Common myeloid progenitor, CD34-positive (primary cell): ENCODE measurements around the gene SYT1.

Experiments
- CTCF ChIA-PET: fragments of 350-600 bp; sonication (Branson Sonifier 250); formaldehyde crosslinking; loops from one replicate; lab custom pipeline; 2021; ENCODE audit warnings: antibody characterized with exemption; lab: Charles Lee
- POLR2A ChIA-PET: fragments of 350-600 bp; sonication (Branson Sonifier 250); formaldehyde crosslinking; loops from one replicate; lab custom pipeline; 2021; ENCODE audit warnings: antibody characterized with exemption; lab: Charles Lee
- DNase-seq, 3 donors: peaks; one replicate each; pipeline versions ENCODE4 v3.0.0 to v3.0.0-alpha.2; 2013
- H3K27ac ChIP-seq, 2 experiments: 1 replicate in 1 of 2; 2 replicates in 1 of 2; pipeline ENCODE4 v1.7.0; 2013; ENCODE audit warnings: inconsistent platforms in 2 of 2, low read length in 2 of 2, mild to moderate bottlenecking in 2 of 2, low read depth in 1 of 2, moderate library complexity in 1 of 2; ENCODE audit not compliant: severe bottlenecking in 2 of 2, insufficient read depth in 1 of 2, poor library complexity in 1 of 2
- H3K27me3 ChIP-seq, 5 experiments: replicated peaks in 2 of 5; 1 replicate in 3 of 5; 2 replicates in 2 of 5; pipeline versions ENCODE4 v1.6.1 to v1.7.0; 2013; ENCODE audit warnings: low read length in 4 of 5, mild to moderate bottlenecking in 2 of 5, moderate library complexity in 2 of 5, inconsistent platforms in 1 of 5; ENCODE audit not compliant: insufficient read depth in 5 of 5, control insufficient read depth in 4 of 5
- H3K36me3 ChIP-seq, 4 experiments: 1 replicate in 2 of 4; 2 replicates in 2 of 4; pipeline versions ENCODE4 v1.6.1 to v1.7.0; 2013; ENCODE audit warnings: low read length in 3 of 4, control low read depth in 1 of 4, mild to moderate bottlenecking in 1 of 4; ENCODE audit not compliant: control insufficient read depth in 4 of 4, insufficient read depth in 4 of 4
- H3K4me1 ChIP-seq, 4 experiments: 1 replicate in 3 of 4; 2 replicates in 1 of 4; pipeline versions ENCODE4 v1.6.1 to v1.7.1; 2013; ENCODE audit warnings: low read length in 3 of 4, mild to moderate bottlenecking in 3 of 4, control low read depth in 1 of 4, inconsistent platforms in 1 of 4, moderate library complexity in 1 of 4; ENCODE audit not compliant: control insufficient read depth in 4 of 4, insufficient read depth in 4 of 4; ENCODE audit errors: control extremely low read depth in 1 of 4
- H3K4me3 ChIP-seq, 7 experiments: 1 replicate in 4 of 7; 2 replicates in 3 of 7; pipeline versions ENCODE4 v1.5.1 to v1.7.0; 2013; ENCODE audit warnings: mild to moderate bottlenecking in 7 of 7, low read length in 6 of 7, moderate library complexity in 6 of 7, inconsistent platforms in 2 of 7, low read depth in 2 of 7, control low read depth in 1 of 7; ENCODE audit not compliant: insufficient read depth in 4 of 7, control insufficient read depth in 1 of 7; ENCODE audit errors: extremely low read depth in 1 of 7
- H3K9me3 ChIP-seq, 5 experiments: 1 replicate in 4 of 5; 2 replicates in 1 of 5; pipeline versions ENCODE4 v1.6.1 to v1.7.1; 2013; ENCODE audit warnings: low read length in 4 of 5, mild to moderate bottlenecking in 2 of 5, inconsistent platforms in 1 of 5, low read depth in 1 of 5, moderate library complexity in 1 of 5; ENCODE audit not compliant: control insufficient read depth in 4 of 5, insufficient read depth in 2 of 5; ENCODE audit errors: control extremely low read depth in 1 of 5
- WGBS: methylation state at CpG from one replicate; pipeline ENCODE4 v1.1.5; 2013; ENCODE audit not compliant: insufficient coverage; 5-methylcytosine and 5-hydroxymethylcytosine counted together

Gene SYT1

GRCh38 chr12:79333144-79333543, 468.6 kb downstream of the SYT1 start:
- Histone ChIP-seq H3K4me1 (no peaks in the 10 kb centered on the region), H3K36me3 (no peaks in the 10 kb centered on the region), H3K9me3 (no peaks in the 10 kb centered on the region), H3K27ac (no peak overlapping the region), H3K4me3 (no peak overlapping the region), H3K27me3 (no peaks in the 10 kb centered on the region)
- ChIA-PET POLR2A (no interaction called here), CTCF (no interaction called here)
- no peak for DNase-seq
- 100% methylated on average over 2 of the region's 3 CpGs for WGBS

- 83% methylated on average over 5 of the region's 5 CpGs for WGBS
- H3K4me1 ChIP-seq: no peaks in the 10 kb centered on the region
- POLR2A ChIA-PET: no interaction called here
- no peaks in the 10 kb centered on the region for H3K27me3 ChIP-seq
- no peaks in the 10 kb centered on the region for H3K36me3 ChIP-seq
- DNase-seq: no peak
- CTCF ChIA-PET: no interaction called here
- H3K27ac ChIP-seq: no peak overlapping the region
- H3K4me3 ChIP-seq: no peak overlapping the region
- no peaks in the 10 kb centered on the region for H3K9me3 ChIP-seq
These were observed 473.2 kb downstream of the SYT1 start for GRCh38 chr12:79337662-79338290.

- H3K4me1 ChIP-seq: no peaks in the 10 kb centered on the region
- no peaks in the 10 kb centered on the region for H3K36me3 ChIP-seq
- CTCF ChIA-PET: interaction anchor here (1.1 kb wide), 2 partner anchors 14 to 952 kb away, joined by 3 read pairs; no protein-coding TSS in a partner anchor
- DNase-seq: peak; percentile 18 to 52 (median 47)
- no peak overlapping the region for H3K27ac ChIP-seq
- WGBS: 64% methylated on average over 3 of the region's 5 CpGs
- no peaks in the 10 kb centered on the region for H3K9me3 ChIP-seq
- H3K27me3 ChIP-seq: no peaks in the 10 kb centered on the region
- H3K4me3 ChIP-seq: no peak overlapping the region
- POLR2A ChIA-PET: no interaction called here
These were observed 480.6 kb downstream of the SYT1 start for GRCh38 chr12:79344855-79345847.

- Histone ChIP-seq H3K4me3 (no peak overlapping the region), H3K27ac (no peak overlapping the region), H3K9me3 (no peaks in the 10 kb centered on the region), H3K27me3 (no peaks in the 10 kb centered on the region), H3K36me3 (no peaks in the 10 kb centered on the region), H3K4me1 (no peaks in the 10 kb centered on the region)
- ChIA-PET POLR2A (no interaction called here), CTCF (interaction anchor here (1.3 kb wide), 1 partner anchor 228 kb away, joined by 3 read pairs; no protein-coding TSS in a partner anchor)
- peak in 2 of 3 donors; percentile 33 to 54 for DNase-seq
- 0% methylated on average over 1 of the region's 1 CpG for WGBS
These were observed 483.3 kb downstream of the SYT1 start for GRCh38 chr12:79347866-79348265.

GRCh38 chr12:79351251-79351650, 486.7 kb downstream of the SYT1 start:
- ChIA-PET CTCF (no interaction called here), POLR2A (no interaction called here)
- Histone ChIP-seq H3K27ac (no peak overlapping the region), H3K4me3 (no peak overlapping the region), H3K9me3 (no peaks in the 10 kb centered on the region), H3K27me3 (no peaks in the 10 kb centered on the region), H3K4me1 (no peaks in the 10 kb centered on the region), H3K36me3 (no peaks in the 10 kb centered on the region)
- no peak for DNase-seq
- WGBS: 100% methylated on average over 1 of the region's 3 CpGs

DNA sequence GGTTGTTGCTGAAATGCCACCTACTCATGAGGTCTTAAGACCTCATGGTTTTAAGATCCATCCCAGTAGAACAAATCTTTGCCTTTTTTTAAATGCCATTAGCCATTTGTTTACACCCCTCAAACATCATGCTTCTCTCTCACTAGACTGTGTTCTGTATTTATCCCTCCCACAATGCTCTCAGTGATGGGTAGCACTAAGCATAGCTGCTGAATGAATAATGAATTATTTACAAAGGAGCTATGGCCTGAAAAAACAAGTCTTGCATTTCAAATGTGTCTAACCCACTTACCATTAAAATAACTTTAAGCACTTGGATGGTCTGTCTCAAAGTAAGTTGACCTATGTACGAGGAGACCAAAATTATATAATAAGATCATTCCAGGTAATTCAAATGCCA, 491.6 kb downstream of the SYT1 start:
- POLR2A ChIA-PET: no interaction called here
- H3K9me3 ChIP-seq: no peaks in the 10 kb centered on the region

GRCh38 chr12:79357048-79357447, 492.5 kb downstream of the SYT1 start:
- no peaks in the 10 kb centered on the region for H3K4me1 ChIP-seq
- POLR2A ChIA-PET: no interaction called here
- H3K27ac ChIP-seq: no peak overlapping the region
- no peaks in the 10 kb centered on the region for H3K27me3 ChIP-seq
- no peaks in the 10 kb centered on the region for H3K36me3 ChIP-seq
- H3K9me3 ChIP-seq: no peaks in the 10 kb centered on the region
- no peak overlapping the region for H3K4me3 ChIP-seq
- CTCF ChIA-PET: no interaction called here
- DNase-seq: no peak

More for the DNA sequence above, 491.6 kb downstream of the SYT1 start:
- Histone ChIP-seq H3K4me1 (no peaks in the 10 kb centered on the region), H3K27ac (no peak overlapping the region), H3K27me3 (no peaks in the 10 kb centered on the region), H3K36me3 (no peaks in the 10 kb centered on the region), H3K4me3 (no peak overlapping the region)
- no CpG with 5 or more reads among the region's 1 CpG for WGBS
- DNase-seq: no peak
- CTCF ChIA-PET: no interaction called here
